ENCODE results near the gene CCZ1.
A peak's percentile ranks its signal among the peaks of the same experiment; 100 is the strongest.
"Not testable (repeated sequence)": the region's sequence is repeated elsewhere in the genome, so short reads cannot be mapped to it uniquely, and the experiment has no call there.

Gene CCZ1

GRCh38 chr7:5898480-5899224, at the start of gene CCZ1:
Gene CCZ1, plus strand, starts transcription at chr7:5898733. Its CDS starts 67 bp downstream, at chr7:5898800.
- DNase-seq (ENCODE audit: low spot score) = peak; percentile 19

- no peak for DNase-seq (ENCODE audit: low spot score)
Measured at GRCh38 chr7:5850944-5851343, 47.6 kb upstream of the CCZ1 start.

GRCh38 chr7:5854738-5855137, 43.8 kb upstream of the CCZ1 start:
- no peak for DNase-seq (ENCODE audit: low spot score)

- not testable (repeated sequence) for DNase-seq (ENCODE audit: low spot score)
Measured at GRCh38 chr7:5857041-5857575, 41.4 kb upstream of the CCZ1 start.

GRCh38 chr7:5858494-5858893, 40.0 kb upstream of the CCZ1 start:
- DNase-seq (ENCODE audit: low spot score) = not testable (repeated sequence)

- DNase-seq (ENCODE audit: low spot score) = not testable (repeated sequence)
Measured at GRCh38 chr7:5861281-5861680, 37.3 kb upstream of the CCZ1 start.

- not testable (repeated sequence) for DNase-seq (ENCODE audit: low spot score)
Measured at GRCh38 chr7:5862753-5863366, 35.7 kb upstream of the CCZ1 start.

GRCh38 chr7:5865279-5865931, 33.1 kb upstream of the CCZ1 start:
- DNase-seq (ENCODE audit: low spot score) = not testable (repeated sequence)

- DNase-seq (ENCODE audit: low spot score) = no peak
Measured at GRCh38 chr7:5867060-5867459, 31.5 kb upstream of the CCZ1 start.

GRCh38 chr7:5868928-5869341, 29.6 kb upstream of the CCZ1 start:
- peak; percentile 27 for DNase-seq (ENCODE audit: low spot score)

GRCh38 chr7:5869691-5870090, 28.8 kb upstream of the CCZ1 start:
- no peak for DNase-seq (ENCODE audit: low spot score)

GRCh38 chr7:5870311-5870710, 28.2 kb upstream of the CCZ1 start:
- no peak for DNase-seq (ENCODE audit: low spot score)

GRCh38 chr7:5872326-5872725, 26.2 kb upstream of the CCZ1 start:
- no peak for DNase-seq (ENCODE audit: low spot score)

- not testable (repeated sequence) for DNase-seq (ENCODE audit: low spot score)
Measured at GRCh38 chr7:5879591-5879990, 18.9 kb upstream of the CCZ1 start.

GRCh38 chr7:5880106-5880505, 18.4 kb upstream of the CCZ1 start:
- DNase-seq (ENCODE audit: low spot score) = not testable (repeated sequence)

- not testable (repeated sequence) for DNase-seq (ENCODE audit: low spot score)
Measured at GRCh38 chr7:5884431-5884830, 14.1 kb upstream of the CCZ1 start.

GRCh38 chr7:5888021-5888420, 10.5 kb upstream of the CCZ1 start:
- DNase-seq (ENCODE audit: low spot score) = not testable (repeated sequence)

- DNase-seq (ENCODE audit: low spot score) = not testable (repeated sequence)
Measured at GRCh38 chr7:5890244-5890643, 8.3 kb upstream of the CCZ1 start.

- DNase-seq (ENCODE audit: low spot score) = no peak
Measured at GRCh38 chr7:5892498-5892897, 6.0 kb upstream of the CCZ1 start.

- not testable (repeated sequence) for DNase-seq (ENCODE audit: low spot score)
Measured at GRCh38 chr7:5897369-5897919, 1.1 kb upstream of the CCZ1 start.

- not testable (repeated sequence) for DNase-seq (ENCODE audit: low spot score)
Measured at GRCh38 chr7:5903002-5903401, 4.5 kb downstream of the CCZ1 start.

GRCh38 chr7:5904726-5905125, 6.2 kb downstream of the CCZ1 start:
- not testable (repeated sequence) for DNase-seq (ENCODE audit: low spot score)
